A549 (cell line): ENCODE data around the gene CDH1. TPM values are rescaled to one million over a fixed set of nuclear protein-coding genes. Genes with fewer than 3 reads are reported as not detected.

Experiments used
- ATAC-seq, 2 experiments: fragments of 200-7000 bp in 1 of 2; fragments of >200 bp in 1 of 2; cut with Nextera tagmentation in 1 of 2; cut with Tn5 transposase in 1 of 2; 3 replicates each; pipeline versions ENCODE4 v1.8.0 to v1.9.1; 2018 to 2020; ENCODE audit warnings: mild to moderate bottlenecking in 1 of 2, moderate library complexity in 1 of 2
- CTCF ChIA-PET: fragments of 300-600 bp; sonication (Branson Sonifier 250); formaldehyde crosslinking; extraction: SDS; loops from one replicate; lab custom pipeline; 2021; ENCODE audit warnings: antibody characterized with exemption, inconsistent platforms; lab: Yijun Ruan, JAX
- POLR2A ChIA-PET: fragments of 350-600 bp; formaldehyde crosslinking; extraction: SDS; loops from one replicate; lab custom pipeline; 2021; ENCODE audit warnings: antibody characterized with exemption, inconsistent platforms; lab: Yijun Ruan, JAX
- DNase-seq, 2 experiments: peaks; one replicate each; pipeline versions ENCODE4 v3.0.0 to v3.0.0-alpha.2; 2011 to 2016; ENCODE audit warnings: low read depth in 1 of 2, low spot score in 1 of 2
- FAIRE-seq: peaks from 2 replicates; lab custom pipeline; 2011; peaks lifted over from hg19 to GRCh38; lab: Jason Lieb, UNC
- H3K27ac ChIP-seq, 2 experiments: fragments of >200 bp; sonication (Bioruptor Twin); formaldehyde crosslinking; 3 replicates each; pipeline ENCODE4 v1.5.1; 2016 to 2017
- H3K4me1 ChIP-seq: fragments of >200 bp; sonication (Bioruptor Twin); formaldehyde crosslinking; 3 replicates; pipeline ENCODE4 v1.6.1; 2016
- H3K4me2 ChIP-seq: fragments of >200 bp; sonication (Bioruptor Twin); formaldehyde crosslinking; 3 replicates; pipeline ENCODE4 v1.6.1; 2016
- H3K4me3 ChIP-seq: fragments of >200 bp; sonication (Bioruptor Twin); formaldehyde crosslinking; 3 replicates; pipeline ENCODE4 v1.5.1; 2016
- H3K9me3 ChIP-seq: fragments of >200 bp; sonication (Bioruptor Twin); formaldehyde crosslinking; 3 replicates; pipeline ENCODE4 v1.6.1; 2016
- BCL3 ChIP-seq: fragments of >200 bp; sonication (Bioruptor Twin); formaldehyde crosslinking; IDR thresholded peaks from 3 replicates; pipeline ENCODE4 v1.6.1; 2016
- CEBPB ChIP-seq, 2 experiments: fragments of >200 bp in 1 of 2; sonication (Bioruptor Twin) in 1 of 2; formaldehyde crosslinking in 1 of 2; IDR thresholded peaks; 2 replicates each; pipeline ENCODE4 v1.6.1; 2012 to 2016
- CHD2 ChIP-seq: fragments of 150-350 bp; IDR thresholded peaks from 2 replicates; pipeline ENCODE4 v1.6.1; 2014; ENCODE audit warnings: low read length; ENCODE audit not compliant: partially characterized antibody
- E2F6 ChIP-seq: IDR thresholded peaks from 2 replicates; pipeline ENCODE4 v1.6.1; 2012; ENCODE audit warnings: low read depth, borderline replicate concordance
- HEYL ChIP-seq: fragments of 250-450 bp; sonication (Bioruptor Pico); IDR thresholded peaks from 2 replicates; pipeline ENCODE4 v1.8.0; 2021; ENCODE audit warnings: mild to moderate bottlenecking, moderate library complexity
- HOXB13 ChIP-seq: fragments of 250-450 bp; sonication (Bioruptor Pico); IDR thresholded peaks from 2 replicates; pipeline ENCODE4 v1.5.0; 2020; ENCODE audit warnings: low read depth, mild to moderate bottlenecking, moderate library complexity
- JUNB ChIP-seq: fragments of >200 bp; sonication (Bioruptor Twin); formaldehyde crosslinking; IDR thresholded peaks from 2 replicates; pipeline ENCODE4 v1.6.1; 2016
- MAFK ChIP-seq: fragments of 450-650 bp; IDR thresholded peaks from 2 replicates; pipeline ENCODE4 v1.6.1; 2014; ENCODE audit not compliant: partially characterized antibody
- NFE2L2 ChIP-seq: fragments of 150-350 bp; conservative IDR thresholded peaks from 2 replicates; pipeline ENCODE4 v1.6.1; 2014; ENCODE audit warnings: low read length
- RFX5 ChIP-seq: fragments of 450-650 bp; IDR thresholded peaks from 2 replicates; pipeline ENCODE4 v1.7.1; 2014; ENCODE audit warnings: antibody characterized with exemption, mild to moderate bottlenecking, moderate library complexity
- TFCP2L1 ChIP-seq: fragments of 250-450 bp; sonication (Bioruptor Pico); IDR thresholded peaks from 2 replicates; pipeline ENCODE4 v1.5.0; 2021; ENCODE audit warnings: mild to moderate bottlenecking
- TP53 ChIP-seq: fragments of 250-450 bp; sonication (Bioruptor Pico); IDR thresholded peaks from 2 replicates; pipeline ENCODE4 v1.5.0; 2021; ENCODE audit warnings: mild to moderate bottlenecking, moderate library complexity
- WGBS: methylation state at CpG from one replicate; pipeline ENCODE4 v1.1.6; 2017; ENCODE audit errors: missing lambda C conversion rate; 5-methylcytosine and 5-hydroxymethylcytosine counted together
- polyA plus RNA-seq, 4 experiments: library from polyadenylated mRNA; depleted of rRNA in 3 of 4; stranded (reverse); fragments of >200 nt; fragmentation: RNase III in 1 of 4; extraction: RNeasy Plus Mini Kit Qiagen cat#74134 plus additional on column Dnase treatment in 1 of 4; gene quantifications; 2 replicates in 3 of 4; 3 replicates in 1 of 4; pipeline ENCODE4 v1.2.3, GENCODE V29; 2011 to 2017
- TF ChIP-seq, protein P1 (sequence below): IDR thresholded peaks from 2 replicates; pipeline ENCODE4 v1.6.1; 2012
- TF ChIP-seq, protein P2 (sequence below): fragments of >200 bp; sonication (Bioruptor Twin); formaldehyde crosslinking; IDR thresholded peaks from 3 replicates; pipeline ENCODE4 v1.5.1; 2016

CDH1 gene
- polyA plus RNA-seq, 2 of the 4 experiments (the other 2 are of a cell fraction), result 6.0 to 24.5 TPM

DNA sequence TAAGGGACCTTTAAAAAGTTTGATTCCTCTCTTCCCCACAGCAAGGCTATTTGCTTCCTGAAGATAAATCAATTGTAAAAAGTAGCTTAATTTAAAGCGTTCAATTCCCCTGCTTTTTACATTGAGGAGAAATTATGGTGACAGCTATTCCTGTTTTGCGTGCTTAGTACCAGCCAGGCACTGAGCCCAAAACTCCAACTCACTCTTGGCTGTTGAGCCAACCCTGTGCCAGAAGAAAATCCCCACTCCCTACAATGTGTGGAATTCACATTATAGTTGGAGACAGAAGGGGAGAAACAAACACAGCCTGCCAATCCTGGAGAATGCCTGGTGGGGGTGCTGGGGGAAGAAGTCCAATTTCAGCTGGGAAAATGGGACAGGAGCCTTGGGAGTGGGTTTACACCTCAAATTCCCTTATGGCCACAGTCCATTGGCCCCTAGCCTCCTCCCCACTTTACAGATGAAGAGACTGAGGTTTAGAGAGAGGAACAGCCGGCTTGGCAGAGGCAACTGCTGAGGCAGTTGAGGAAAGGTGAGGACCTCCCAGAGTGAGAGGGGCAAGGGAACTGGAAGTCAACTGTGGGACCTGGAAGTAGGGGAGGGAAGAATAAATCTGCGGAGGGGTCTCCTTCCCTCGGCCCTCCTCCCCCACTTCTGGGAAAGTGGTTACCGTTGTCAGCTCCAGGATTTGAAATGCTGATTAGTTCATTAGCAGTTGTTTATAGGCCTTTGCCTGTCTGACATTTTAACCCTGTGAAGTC is 26.1 kb downstream of the CDH1 start (continued):
- TF ChIP-seq, protein P1, sequence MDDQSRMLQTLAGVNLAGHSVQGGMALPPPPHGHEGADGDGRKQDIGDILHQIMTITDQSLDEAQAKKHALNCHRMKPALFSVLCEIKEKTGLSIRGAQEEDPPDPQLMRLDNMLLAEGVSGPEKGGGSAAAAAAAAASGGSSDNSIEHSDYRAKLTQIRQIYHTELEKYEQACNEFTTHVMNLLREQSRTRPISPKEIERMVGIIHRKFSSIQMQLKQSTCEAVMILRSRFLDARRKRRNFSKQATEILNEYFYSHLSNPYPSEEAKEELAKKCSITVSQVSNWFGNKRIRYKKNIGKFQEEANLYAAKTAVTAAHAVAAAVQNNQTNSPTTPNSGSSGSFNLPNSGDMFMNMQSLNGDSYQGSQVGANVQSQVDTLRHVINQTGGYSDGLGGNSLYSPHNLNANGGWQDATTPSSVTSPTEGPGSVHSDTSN, result no peak

DNA sequence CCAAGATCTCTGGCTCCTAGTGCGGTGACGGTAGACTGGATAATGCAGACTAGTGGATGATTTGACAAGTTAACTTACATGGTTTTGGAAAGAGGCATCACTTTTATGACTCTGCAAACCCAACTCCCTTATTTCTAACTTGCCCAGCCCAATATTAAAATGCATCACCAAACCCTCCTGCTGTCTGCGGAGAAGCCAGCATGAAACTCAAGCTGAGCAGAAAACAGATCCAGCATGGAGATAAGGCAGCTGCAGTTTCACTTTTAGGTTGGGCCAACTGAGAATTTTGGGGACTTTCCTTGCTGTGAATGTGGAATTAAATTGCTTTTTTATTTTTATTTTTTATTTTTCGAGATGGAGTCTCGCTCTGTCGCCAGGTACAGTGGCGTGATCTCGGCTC is 27.8 kb downstream of the CDH1 start:
- Histone ChIP-seq H3K4me3 (no peak overlapping the region), H3K4me1 (peaks cover 27% of the 10 kb centered on the region), H3K9me3 (no peaks in the 10 kb centered on the region), H3K4me2 (no peak overlapping the region), H3K27ac (no peak overlapping the region)
- DNase-seq (no peak), ATAC-seq (no peak), FAIRE-seq (no peak)
- no peak for TF ChIP-seq TFCP2L1 (CRISPR knock-in tag)
- ChIA-PET POLR2A (no interaction called here), CTCF (no interaction called here)
- WGBS, result 87% methylated on average over 8 of the region's 8 CpGs

DNA sequence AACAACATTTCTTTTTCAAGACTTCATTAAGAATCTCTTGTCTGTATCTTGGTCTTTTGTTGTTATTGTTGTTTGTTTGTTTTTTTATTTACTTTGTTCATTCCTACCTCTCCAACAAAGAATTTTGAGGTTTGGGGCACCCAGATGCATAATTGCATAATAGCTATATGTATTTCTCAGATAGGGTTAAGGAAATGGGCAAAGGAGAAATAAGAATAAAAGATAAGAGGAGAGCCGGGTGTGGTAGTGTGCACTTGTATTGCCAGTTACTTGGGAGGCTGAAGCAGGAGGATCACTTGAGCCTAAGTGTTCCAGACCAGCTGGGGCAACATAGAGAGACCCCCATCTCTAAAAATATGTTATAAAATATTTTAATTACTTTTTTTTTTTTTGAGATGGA is 30.5 kb downstream of the CDH1 start:
- WGBS, result 95% methylated on average over 1 of the region's 1 CpG
- ATAC-seq (no peak), FAIRE-seq (no peak), DNase-seq (no peak)
- ChIA-PET POLR2A (no interaction called here), CTCF (interaction anchor here (0.7 to 3.3 kb wide), 4 partner anchors 10 to 357 kb away, joined by 3 to 13 read pairs (median 4); no protein-coding TSS in a partner anchor)
- peaks cover 15% of the 10 kb centered on the region; the same call in 2 of the 3 replicates for H3K4me1 ChIP-seq
- no peak overlapping the region for H3K4me3 ChIP-seq
- H3K4me2 ChIP-seq, result no peak overlapping the region
- TF ChIP-seq BCL3, result no peak
- H3K27ac ChIP-seq, result no peak overlapping the region
- H3K9me3 ChIP-seq, result no peaks in the 10 kb centered on the region

- TF ChIP-seq E2F6 (no peak), CHD2 (no peak), HEYL (CRISPR knock-in tag) (no peak), TP53 (CRISPR knock-in tag) (no peak), MAFK (no peak), CEBPB (IDR thresholded peaks at IDR 0.05) (peak in 1 of 2 experiments; percentile 46; a peak in 1 of 4 replicates), RFX5 (no peak), JUNB (no peak)
- TF ChIP-seq, all 56 proteins: peak for 1
- ChIA-PET CTCF (interaction anchor here (0.7 to 3.3 kb wide), 6 partner anchors 9 to 396 kb away, joined by 3 to 13 read pairs (median 3); no protein-coding TSS in a partner anchor), POLR2A (no interaction called here)
- Histone ChIP-seq H3K4me3 (no peak overlapping the region), H3K9me3 (no peaks in the 10 kb centered on the region), H3K27ac (no peak overlapping the region), H3K4me2 (no peak overlapping the region), H3K4me1 (peaks cover 11% of the 10 kb centered on the region; the same call in 2 of the 3 replicates)
- ATAC-seq, result no peak
- DNase-seq, result no peak
- WGBS, result 95% methylated on average over 7 of the region's 7 CpGs
- no peak for FAIRE-seq
Observed at GRCh38 chr16:68768175-68768574, 31.1 kb downstream of the CDH1 start.

GRCh38 chr16:68768771-68769170 is 31.7 kb downstream of the CDH1 start:
- ATAC-seq, result no peak
- no peak for DNase-seq
- no peak overlapping the region for H3K27ac ChIP-seq
- FAIRE-seq, result no peak
- H3K4me1 ChIP-seq, result peaks cover 8% of the 10 kb centered on the region; the same call in 2 of the 3 replicates
- no peak for TF ChIP-seq NFE2L2
- TF ChIP-seq, protein P2, sequence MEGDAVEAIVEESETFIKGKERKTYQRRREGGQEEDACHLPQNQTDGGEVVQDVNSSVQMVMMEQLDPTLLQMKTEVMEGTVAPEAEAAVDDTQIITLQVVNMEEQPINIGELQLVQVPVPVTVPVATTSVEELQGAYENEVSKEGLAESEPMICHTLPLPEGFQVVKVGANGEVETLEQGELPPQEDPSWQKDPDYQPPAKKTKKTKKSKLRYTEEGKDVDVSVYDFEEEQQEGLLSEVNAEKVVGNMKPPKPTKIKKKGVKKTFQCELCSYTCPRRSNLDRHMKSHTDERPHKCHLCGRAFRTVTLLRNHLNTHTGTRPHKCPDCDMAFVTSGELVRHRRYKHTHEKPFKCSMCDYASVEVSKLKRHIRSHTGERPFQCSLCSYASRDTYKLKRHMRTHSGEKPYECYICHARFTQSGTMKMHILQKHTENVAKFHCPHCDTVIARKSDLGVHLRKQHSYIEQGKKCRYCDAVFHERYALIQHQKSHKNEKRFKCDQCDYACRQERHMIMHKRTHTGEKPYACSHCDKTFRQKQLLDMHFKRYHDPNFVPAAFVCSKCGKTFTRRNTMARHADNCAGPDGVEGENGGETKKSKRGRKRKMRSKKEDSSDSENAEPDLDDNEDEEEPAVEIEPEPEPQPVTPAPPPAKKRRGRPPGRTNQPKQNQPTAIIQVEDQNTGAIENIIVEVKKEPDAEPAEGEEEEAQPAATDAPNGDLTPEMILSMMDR, result no peak
- no peak for TF ChIP-seq HOXB13 (CRISPR knock-in tag)
- ChIA-PET POLR2A (no interaction called here), CTCF (interaction anchor here (0.9 to 3.3 kb wide), 8 partner anchors 9 to 397 kb away, joined by 3 to 13 read pairs (median 4); no protein-coding TSS in a partner anchor)
- no peak overlapping the region for H3K4me2 ChIP-seq
- no peaks in the 10 kb centered on the region for H3K9me3 ChIP-seq
- 66% methylated on average over 2 of the region's 2 CpGs for WGBS
- H3K4me3 ChIP-seq, result no peak overlapping the region
